ENCODE results near the gene NTNG2.

Gene NTNG2

GRCh38 chr9:132207839-132208615 is 46.2 kb downstream of the NTNG2 start:
- no peak for DNase-seq

- DNase-seq = no peak
Measured at GRCh38 chr9:132209228-132209627, 47.4 kb downstream of the NTNG2 start.

GRCh38 chr9:132210472-132211145 is 48.8 kb downstream of the NTNG2 start:
- DNase-seq = no peak

GRCh38 chr9:132211570-132211969 is 49.7 kb downstream of the NTNG2 start:
- no peak for DNase-seq

- peak; percentile 97 for DNase-seq
Measured at GRCh38 chr9:132214027-132214622, 52.3 kb downstream of the NTNG2 start.

GRCh38 chr9:132216861-132217619 is 55.2 kb downstream of the NTNG2 start:
- no peak for DNase-seq

- no peak for DNase-seq
Measured at GRCh38 chr9:132218208-132218607, 56.4 kb downstream of the NTNG2 start.

- DNase-seq = no peak
Measured at GRCh38 chr9:132221941-132222340, 60.1 kb downstream of the NTNG2 start.

GRCh38 chr9:132224645-132225044 is 62.8 kb downstream of the NTNG2 start:
- DNase-seq = no peak

- no peak for DNase-seq
Measured at GRCh38 chr9:132226571-132227430, 64.9 kb downstream of the NTNG2 start.

- no peak for DNase-seq
Measured at GRCh38 chr9:132228062-132228461, 66.2 kb downstream of the NTNG2 start.

- peak; percentile 96 for DNase-seq
Measured at GRCh38 chr9:132230605-132231004, 68.7 kb downstream of the NTNG2 start.

GRCh38 chr9:132231019-132231701 is 69.3 kb downstream of the NTNG2 start:
- DNase-seq = peak; percentile 78

- DNase-seq = no peak
Measured at GRCh38 chr9:132232522-132232921, 70.7 kb downstream of the NTNG2 start.

GRCh38 chr9:132233138-132233537 is 71.3 kb downstream of the NTNG2 start:
- DNase-seq = no peak

- DNase-seq = no peak
Measured at GRCh38 chr9:132234535-132234934, 72.7 kb downstream of the NTNG2 start.

GRCh38 chr9:132235125-132235524 is 73.3 kb downstream of the NTNG2 start:
- DNase-seq = no peak

- peak; percentile 94 for DNase-seq
Measured at GRCh38 chr9:132235894-132236661, 74.2 kb downstream of the NTNG2 start.

GRCh38 chr9:132236662-132237311 is 74.9 kb downstream of the NTNG2 start:
- no peak for DNase-seq

- no peak for DNase-seq
Measured at GRCh38 chr9:132237481-132237880, 75.6 kb downstream of the NTNG2 start.
